ENCODE measurements around the gene CELF3.

DNA sequence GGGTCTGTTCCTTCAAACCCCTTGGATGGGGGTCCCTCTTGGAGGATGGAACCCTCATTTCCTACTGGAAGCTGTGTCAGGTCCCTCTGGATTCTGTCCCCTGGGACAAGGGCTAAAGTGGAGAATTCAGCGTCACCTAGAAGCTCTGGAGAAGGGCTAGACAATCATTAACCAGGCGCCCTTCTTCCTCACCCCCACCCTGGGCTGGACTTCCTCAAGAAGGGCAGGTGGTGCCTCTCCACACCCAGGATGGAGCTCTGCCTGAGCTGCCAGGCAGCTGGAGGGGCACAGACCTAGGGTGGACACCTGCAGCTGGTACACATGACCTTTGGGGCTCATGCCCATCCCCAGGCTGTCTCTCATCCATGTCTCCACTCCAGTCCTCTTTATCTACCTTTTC lies 3.6 kb downstream of the CELF3 start:
- TF ChIP-seq FOXM1 (IDR thresholded peaks at IDR 0.05; ENCODE audit: borderline replicate concordance) (no peak), SP1 (IDR thresholded peaks at IDR 0.05) (no peak), BHLHE40 (IDR thresholded peaks at IDR 0.05; ENCODE audit: borderline replicate concordance) (no peak), FOXA1 (IDR thresholded peaks at IDR 0.05) (no peak)
